Measurements from ENCODE around the gene KRTAP10-11.
"Not testable (repeated sequence)": the region's sequence is repeated elsewhere in the genome, so short reads cannot be mapped to it uniquely, and the experiment has no call there.

KRTAP10-11 gene

GRCh38 chr21:44643741-44644310 is 2.4 kb upstream of the KRTAP10-11 start:
- DNase-seq: no peak

GRCh38 chr21:44644878-44645277 is 1.3 kb upstream of the KRTAP10-11 start:
- no peak for DNase-seq

- DNase-seq: no peak
Observed at GRCh38 chr21:44647222-44647552, 973 bp downstream of the KRTAP10-11 start.

- DNase-seq: no peak
Observed at GRCh38 chr21:44648557-44649311, 2.5 kb downstream of the KRTAP10-11 start.

GRCh38 chr21:44649521-44650100 is 3.4 kb downstream of the KRTAP10-11 start:
- no peak for DNase-seq

GRCh38 chr21:44650265-44650972 is 4.2 kb downstream of the KRTAP10-11 start:
- no peak for DNase-seq

GRCh38 chr21:44650973-44651675 is 4.9 kb downstream of the KRTAP10-11 start:
- DNase-seq: no peak

GRCh38 chr21:44653123-44653522 is 6.9 kb downstream of the KRTAP10-11 start:
- DNase-seq: no peak

- DNase-seq: no peak
Observed at GRCh38 chr21:44653656-44654575, 7.7 kb downstream of the KRTAP10-11 start.

- DNase-seq: no peak
Observed at GRCh38 chr21:44654576-44655175, 8.5 kb downstream of the KRTAP10-11 start, which contains the start of gene KRTAP12-4. TSS of gene KRTAP12-4 (minus strand) at chr21:44654659. CDS start at chr21:44654614, 45 bp downstream.

- DNase-seq: no peak
Observed at GRCh38 chr21:44656868-44657267, 10.7 kb downstream of the KRTAP10-11 start.

- no peak for DNase-seq
Observed at GRCh38 chr21:44657635-44658540, 11.7 kb downstream of the KRTAP10-11 start, which contains the start of gene KRTAP12-3. TSS of gene KRTAP12-3 (plus strand) at chr21:44657932. CDS start at chr21:44657980, 48 bp downstream.

GRCh38 chr21:44658541-44658910 is 12.3 kb downstream of the KRTAP10-11 start:
- DNase-seq: no peak

GRCh38 chr21:44658913-44659595 is 12.8 kb downstream of the KRTAP10-11 start:
- DNase-seq: peak; percentile 44

- not testable (repeated sequence) for DNase-seq
Observed at GRCh38 chr21:44661567-44661966, 15.4 kb downstream of the KRTAP10-11 start.

GRCh38 chr21:44664691-44665090 is 18.5 kb downstream of the KRTAP10-11 start:
- peak; percentile 33 for DNase-seq

- no peak for DNase-seq
Observed at GRCh38 chr21:44666401-44667320, 20.4 kb downstream of the KRTAP10-11 start, which contains the start of gene KRTAP12-2. TSS of gene KRTAP12-2 (minus strand) at chr21:44666927. CDS start at chr21:44666886, 41 bp downstream.

GRCh38 chr21:44667612-44668011 is 21.4 kb downstream of the KRTAP10-11 start:
- no peak for DNase-seq
